IMR-90 (cell line): ENCODE measurements around the gene SFT2D2. TPM values are rescaled to one million over a fixed set of nuclear protein-coding genes. Genes with fewer than 3 reads are reported as not detected.
A peak's percentile ranks its signal among the peaks of the same experiment; 100 is the strongest.

Experiments used
- ATAC-seq: fragments of 200-7000 bp; cut with Tn5 transposase; 2 replicates; pipeline ENCODE4 v1.9.1; 2020; ENCODE audit warnings: low read depth, mild to moderate bottlenecking, moderate library complexity
- BruUV-seq: library from RNA; stranded (reverse); fragments of 400-500 nt; replicated peaks from 2 replicates; lab custom pipeline; 2021; lab: Mats Ljungman, UMichigan
- CTCF ChIA-PET: fragments of 300-600 bp; formaldehyde crosslinking; extraction: SDS; loops from one replicate; lab custom pipeline; 2021; ENCODE audit warnings: antibody characterized with exemption; lab: Yijun Ruan, JAX
- POLR2A ChIA-PET: fragments of 300-600 bp; sonication (Branson Sonifier 250); formaldehyde crosslinking; loops from one replicate; lab custom pipeline; 2022; ENCODE audit warnings: antibody characterized with exemption; ENCODE audit not compliant: unreplicated experiment; lab: Charles Lee
- DNase-seq: peaks from one replicate; pipeline ENCODE4 v3.0.0; 2013
- H2AFZ ChIP-seq: replicated peaks from 2 replicates; pipeline ENCODE3; 2013; ENCODE audit warnings: low read length, mild to moderate bottlenecking; ENCODE audit not compliant: poor library complexity
- H2AK5ac ChIP-seq: 2 replicates; pipeline ENCODE4 v1.6.1; 2013; ENCODE audit warnings: low read depth, low read length, inconsistent platforms
- H2AK9ac ChIP-seq: replicated peaks from 2 replicates; pipeline ENCODE3; 2013; ENCODE audit warnings: mild to moderate bottlenecking, low read depth, low read length, moderate library complexity; ENCODE audit not compliant: poor library complexity
- H2BK120ac ChIP-seq: 2 replicates; pipeline ENCODE4 v1.6.1; 2013; ENCODE audit warnings: low read depth, low read length, inconsistent platforms
- H2BK15ac ChIP-seq: 3 replicates; pipeline ENCODE4 v1.6.1; 2013; ENCODE audit warnings: low read depth, low read length, inconsistent platforms
- H2BK20ac ChIP-seq: 2 replicates; pipeline ENCODE4 v1.6.1; 2013; ENCODE audit warnings: low read depth, mild to moderate bottlenecking, inconsistent platforms, low read length, moderate library complexity
- H2BK5ac ChIP-seq: 2 replicates; pipeline ENCODE4 v1.6.1; 2013; ENCODE audit warnings: mild to moderate bottlenecking, low read depth, low read length, inconsistent platforms; ENCODE audit not compliant: poor library complexity, severe bottlenecking
- H3K14ac ChIP-seq: replicated peaks from 2 replicates; pipeline ENCODE4 v1.6.1; 2013; ENCODE audit warnings: low read depth, low read length, inconsistent platforms
- H3K18ac ChIP-seq: 2 replicates; pipeline ENCODE4 v1.6.1; 2013; ENCODE audit warnings: low read depth, low read length, control low read depth
- H3K23ac ChIP-seq: 2 replicates; pipeline ENCODE4 v1.6.1; 2013; ENCODE audit warnings: low read depth, low read length, inconsistent platforms
- H3K27ac ChIP-seq: 2 replicates; pipeline ENCODE4 v1.5.1; 2013; ENCODE audit warnings: mild to moderate bottlenecking, control low read depth, low read length; ENCODE audit not compliant: insufficient read depth
- H3K27me3 ChIP-seq: 2 replicates; pipeline ENCODE4 v1.6.1; 2013; ENCODE audit warnings: low read length; ENCODE audit not compliant: control insufficient read depth, insufficient read depth
- H3K36me3 ChIP-seq: 2 replicates; pipeline ENCODE4 v1.6.1; 2013; ENCODE audit warnings: low read length, mixed read lengths; ENCODE audit not compliant: control insufficient read depth, insufficient read depth
- H3K4ac ChIP-seq: 2 replicates; pipeline ENCODE4 v1.6.1; 2013; ENCODE audit warnings: low read depth, low read length, inconsistent platforms
- H3K4me1 ChIP-seq: 2 replicates; pipeline ENCODE4 v1.6.1; 2013; ENCODE audit warnings: low read length, mixed read lengths; ENCODE audit not compliant: control insufficient read depth, insufficient read depth
- H3K4me2 ChIP-seq: 2 replicates; pipeline ENCODE4 v1.6.1; 2013; ENCODE audit warnings: low read depth, mild to moderate bottlenecking, control low read depth, low read length, moderate library complexity
- H3K4me3 ChIP-seq: 2 replicates; pipeline ENCODE4 v1.5.1; 2013; ENCODE audit warnings: low read depth, mild to moderate bottlenecking, control low read depth, low read length, moderate library complexity; ENCODE audit not compliant: insufficient read depth
- H3K56ac ChIP-seq: 2 replicates; pipeline ENCODE4 v1.6.1; 2013; ENCODE audit warnings: low read length, inconsistent platforms; ENCODE audit not compliant: insufficient read depth; ENCODE audit errors: extremely low read depth
- H3K79me1 ChIP-seq, 2 experiments: 2 replicates each; pipeline ENCODE4 v1.6.1; 2013; ENCODE audit warnings: low read length in 2 of 2, inconsistent platforms in 1 of 2, low read depth in 1 of 2
- H3K9ac ChIP-seq: 2 replicates; pipeline ENCODE4 v1.6.1; 2013; ENCODE audit warnings: low read depth, low read length, control low read depth
- H3K9me1 ChIP-seq: 2 replicates; pipeline ENCODE4 v1.6.1; 2013; ENCODE audit warnings: low read length, inconsistent platforms; ENCODE audit not compliant: insufficient read depth
- H3K9me3 ChIP-seq: 2 replicates; pipeline ENCODE4 v1.6.1; 2013; ENCODE audit warnings: low read length; ENCODE audit not compliant: control insufficient read depth, insufficient read depth
- H4K20me1 ChIP-seq: 2 replicates; pipeline ENCODE4 v1.6.1; 2013; ENCODE audit warnings: low read length, inconsistent platforms; ENCODE audit not compliant: insufficient read depth
- H4K5ac ChIP-seq: 2 replicates; pipeline ENCODE4 v1.6.1; 2013; ENCODE audit warnings: mild to moderate bottlenecking, low read depth, low read length, control low read depth
- H4K8ac ChIP-seq, 2 experiments: 2 replicates each; pipeline ENCODE4 v1.6.1; 2013; ENCODE audit warnings: low read depth in 2 of 2, low read length in 2 of 2, control low read depth in 1 of 2, inconsistent platforms in 1 of 2
- H4K91ac ChIP-seq: 2 replicates; pipeline ENCODE4 v1.6.1; 2013; ENCODE audit warnings: low read depth, low read length, inconsistent platforms; ENCODE audit not compliant: insufficient read depth
- CEBPB ChIP-seq: IDR thresholded peaks from 2 replicates; pipeline ENCODE4 v1.6.1; 2012; ENCODE audit warnings: low read depth, low read length, improper control_type of control experiment
- CTCF ChIP-seq: conservative IDR thresholded peaks from 2 replicates; pipeline ENCODE4 v1.5.1; 2012; ENCODE audit warnings: mild to moderate bottlenecking, low read depth, low read length, improper control_type of control experiment
- ELK1 ChIP-seq: fragments of 150-350 bp; IDR thresholded peaks from 2 replicates; pipeline ENCODE4 v1.6.1; 2016; ENCODE audit warnings: low read depth, mild to moderate bottlenecking, low read length, moderate library complexity, borderline replicate concordance
- FOS ChIP-seq: fragments of 150-350 bp; IDR thresholded peaks from 2 replicates; pipeline ENCODE4 v1.6.1; 2016; ENCODE audit warnings: low read depth, low read length
- MAZ ChIP-seq: IDR thresholded peaks from 2 replicates; pipeline ENCODE4 v1.6.1; 2012; ENCODE audit warnings: low read depth, mild to moderate bottlenecking, low read length, improper control_type of control experiment, moderate library complexity, borderline replicate concordance
- RFX5 ChIP-seq: IDR thresholded peaks from 2 replicates; pipeline ENCODE4 v1.8.0; 2012; ENCODE audit warnings: low read depth, mild to moderate bottlenecking, low read length, moderate library complexity
- SMC3 ChIP-seq: fragments of 150-350 bp; IDR thresholded peaks from 2 replicates; pipeline ENCODE4 v1.6.1; 2016; ENCODE audit warnings: low read depth, mild to moderate bottlenecking, antibody characterized with exemption, low read length, moderate library complexity
- USF2 ChIP-seq: fragments of 150-350 bp; IDR thresholded peaks from 2 replicates; pipeline ENCODE4 v1.6.1; 2017; ENCODE audit warnings: mild to moderate bottlenecking, antibody characterized with exemption, low read length, low read depth
- dilution Hi-C: fragments of 300-500 bp; cut with HindIII; formaldehyde crosslinking; loops from one replicate; pipeline ENCODE4 v1.14.3; 2018; ENCODE audit warnings: low sequenced_read_pairs; ENCODE audit not compliant: unreplicated experiment
- in situ Hi-C: fragments of 300-500 bp; cut with MboI; formaldehyde crosslinking; loops from 3 replicates; pipeline ENCODE4 v1.14.3; 2019; ENCODE audit warnings: low sequenced_read_pairs, inconsistent platforms, mixed read lengths
- intact Hi-C: fragments of 100-400 bp; cut with micrococcal nuclease; formaldehyde crosslinking; loops from 2 replicates; pipeline ENCODE4 v1.10.0; 2022
- polyA plus RNA-seq, 3 experiments: library from polyadenylated mRNA; depleted of rRNA; stranded (reverse); fragments of >200 nt; gene quantifications; 2 replicates each; pipeline ENCODE4 v1.2.3, GENCODE V29; 2012; ENCODE audit warnings: low replicate concordance in 1 of 3
- total RNA-seq: library from RNA; depleted of rRNA; stranded (reverse); fragments of >200 nt; gene quantifications from 2 replicates; pipeline ENCODE4 v1.2.3, GENCODE V29; 2012

SFT2D2 gene
- total and polyA plus RNA-seq, 2 of the 4 experiments (the other 2 are of a cell fraction) = 11.1 to 37.6 TPM

- no peak overlapping the region for H2BK120ac ChIP-seq
- no peaks in the 10 kb centered on the region for H3K4me1 ChIP-seq
- H2BK5ac ChIP-seq = no peak overlapping the region
- H4K91ac ChIP-seq = no peak overlapping the region
- dilution Hi-C loops = no loop called here
- CTCF ChIA-PET = interaction anchor here (0.6 to 1.3 kb wide), 2 partner anchors 17 to 28 kb away, joined by 4 read pairs; no protein-coding TSS in a partner anchor
- H3K27ac ChIP-seq = no peak overlapping the region
- H4K8ac ChIP-seq = no peak overlapping the region
- no peak overlapping the region for H3K18ac ChIP-seq
- no TSS peak for BruUV-seq
- ATAC-seq = peak; percentile 62
- in situ Hi-C loops = no loop called here
- no peak overlapping the region for H3K23ac ChIP-seq
- H2AK9ac ChIP-seq = no peak overlapping the region
- POLR2A ChIA-PET = no interaction called here
- no peak overlapping the region for H3K14ac ChIP-seq
- no peaks in the 10 kb centered on the region for H3K9me3 ChIP-seq
- H3K27me3 ChIP-seq = no peaks in the 10 kb centered on the region
- no peak overlapping the region for H3K4me2 ChIP-seq
- peaks cover 33% of the 10 kb centered on the region for H3K36me3 ChIP-seq
- no peak overlapping the region for H2BK15ac ChIP-seq
- no peak overlapping the region for H2AK5ac ChIP-seq
- no peak for DNase-seq
- H2BK20ac ChIP-seq = no peak overlapping the region
- peaks cover 21 to 40% of the 10 kb centered on the region in 2 experiments for H3K79me1 ChIP-seq
- H4K20me1 ChIP-seq = peaks cover 15% of the 10 kb centered on the region; the same call in 1 of the 2 replicates
- TF ChIP-seq RFX5 = no peak
- TF ChIP-seq USF2 = no peak
- no peak for TF ChIP-seq ELK1
- no peak for TF ChIP-seq FOS
- no peak for TF ChIP-seq CTCF
- no peak for TF ChIP-seq MAZ
- TF ChIP-seq CEBPB = no peak
- TF ChIP-seq SMC3 = no peak
- H3K56ac ChIP-seq = no peak overlapping the region
- H4K5ac ChIP-seq = no peak overlapping the region
- no peak overlapping the region for H3K4me3 ChIP-seq
- peaks cover 11% of the 10 kb centered on the region for H3K9me1 ChIP-seq
- H3K9ac ChIP-seq = no peak overlapping the region
- intact Hi-C loops = no loop called here
- H2AFZ ChIP-seq = no peak overlapping the region
- no peak overlapping the region for H3K4ac ChIP-seq
Observed at GRCh38 chr1:168235548-168235885, 9.7 kb downstream of the SFT2D2 start.
